Endothelial cell of umbilical vein (primary cell): Measurements from ENCODE around the gene NRM.

Source experiments
- CTCF ChIP-seq, 2 donors: IDR thresholded peaks; 1 replicate in 1 of 2; 2 replicates in 1 of 2; pipeline ENCODE4 v1.5.1; 2011; ENCODE audit warnings: low read length in 2 of 2, mild to moderate bottlenecking in 2 of 2, moderate library complexity in 2 of 2, control low read depth in 1 of 2, inconsistent platforms in 1 of 2, low read depth in 1 of 2; ENCODE audit not compliant: insufficient read depth in 1 of 2; ENCODE audit errors: extremely low read depth in 1 of 2
- EZH2 ChIP-seq: IDR thresholded peaks from 2 replicates; pipeline ENCODE4 v1.6.1; 2012; ENCODE audit warnings: borderline replicate concordance, low read depth, mild to moderate bottlenecking, moderate library complexity, low read length, inconsistent platforms; ENCODE audit not compliant: severe bottlenecking
- FOS ChIP-seq: IDR thresholded peaks from 2 replicates; pipeline ENCODE4 v1.6.1; 2011; ENCODE audit warnings: mild to moderate bottlenecking, low read length, moderate library complexity, borderline replicate concordance; ENCODE audit not compliant: insufficient read depth
- JUN ChIP-seq: IDR thresholded peaks from 2 replicates; pipeline ENCODE4 v1.6.1; 2011; ENCODE audit warnings: borderline replicate concordance, low read depth; ENCODE audit not compliant: insufficient read length, insufficient read depth
- MAX ChIP-seq: IDR thresholded peaks from 2 replicates; pipeline ENCODE4 v1.6.1; 2011; ENCODE audit not compliant: insufficient read depth, insufficient read length
- POLR2A ChIP-seq: IDR thresholded peaks from 2 replicates; pipeline ENCODE4 v1.6.1; 2012; ENCODE audit warnings: low read depth, mild to moderate bottlenecking, control low read depth, low read length
- POLR2AphosphoS5 ChIP-seq: IDR thresholded peaks from 2 replicates; pipeline ENCODE4 v1.6.1; 2012; ENCODE audit warnings: low read depth, mild to moderate bottlenecking, control low read depth, low read length, moderate library complexity; ENCODE audit not compliant: insufficient read depth

- no peak for TF ChIP-seq CTCF (IDR thresholded peaks at IDR 0.05; ENCODE audit: extremely low read depth in 1 of 2, insufficient read depth in 1 of 2, low read depth in 1 of 2, low read length in 2 of 2)
- no peak for TF ChIP-seq POLR2A
- no peak for TF ChIP-seq EZH2
- no peak for TF ChIP-seq MAX
- TF ChIP-seq JUN, result no peak
- TF ChIP-seq POLR2AphosphoS5, result no peak
- TF ChIP-seq FOS, result no peak
Observed at GRCh38 chr6:30691208-30691847, 544 bp upstream of the NRM start.
